Astrocyte of the cerebellum (primary cell): ENCODE data around the gene FZD8.

Experiments used
- DNase-seq: peaks from one replicate; pipeline ENCODE4 v3.0.0-alpha.2; 2011; ENCODE audit warnings: low read depth
- H3K4me3 ChIP-seq: 2 replicates; pipeline ENCODE4 v1.5.1; 2011; ENCODE audit warnings: mild to moderate bottlenecking, low read depth, low read length, moderate library complexity
- CTCF ChIP-seq: IDR thresholded peaks from 2 replicates; pipeline ENCODE4 v1.5.1; 2012; ENCODE audit warnings: low read length, low read depth, moderate library complexity, mild to moderate bottlenecking; ENCODE audit errors: missing control alignments
- in situ Hi-C: cut with HindIII; loops from 2 replicates; pipeline ENCODE4 v1.10.0; 2017; ENCODE audit warnings: low sequenced_read_pairs

The FZD8 gene

GRCh38 chr10:35598379-35598778 lies 43.7 kb downstream of the FZD8 start:
- no peak for DNase-seq
- H3K4me3 ChIP-seq: no peak overlapping the region
- TF ChIP-seq CTCF: peak; percentile 64
- in situ Hi-C loops: no loop called here

- in situ Hi-C loops: no loop called here
- no peak overlapping the region for H3K4me3 ChIP-seq
- DNase-seq: no peak
- no peak for TF ChIP-seq CTCF
These were observed 47.0 kb downstream of the FZD8 start for GRCh38 chr10:35595106-35595505.

GRCh38 chr10:35594115-35595079 lies 47.7 kb downstream of the FZD8 start:
- no peak overlapping the region for H3K4me3 ChIP-seq
- no peak for TF ChIP-seq CTCF
- no peak for DNase-seq
- in situ Hi-C loops: no loop called here

DNA sequence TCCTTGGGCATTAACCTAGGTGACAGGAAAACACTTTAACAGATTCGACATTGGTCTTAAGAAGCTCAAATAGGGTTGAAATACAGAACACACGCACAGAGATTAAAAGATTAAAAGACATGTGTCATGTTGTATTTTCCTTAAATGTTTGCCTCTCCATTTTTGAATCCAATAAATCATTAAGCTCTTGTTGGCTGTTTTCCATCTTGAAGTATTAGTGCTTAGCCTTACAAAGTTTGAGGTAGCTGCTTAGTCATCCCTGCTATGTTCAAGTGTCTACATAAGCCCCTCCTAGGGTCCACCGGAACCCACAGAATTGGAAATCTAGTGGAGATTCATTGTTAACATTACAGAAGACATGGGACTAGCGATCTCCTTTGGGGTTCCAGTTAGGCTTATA lies 49.7 kb downstream of the FZD8 start:
- DNase-seq: no peak
- no peak for TF ChIP-seq CTCF
- no peak overlapping the region for H3K4me3 ChIP-seq
- in situ Hi-C loops: no loop called here

DNA sequence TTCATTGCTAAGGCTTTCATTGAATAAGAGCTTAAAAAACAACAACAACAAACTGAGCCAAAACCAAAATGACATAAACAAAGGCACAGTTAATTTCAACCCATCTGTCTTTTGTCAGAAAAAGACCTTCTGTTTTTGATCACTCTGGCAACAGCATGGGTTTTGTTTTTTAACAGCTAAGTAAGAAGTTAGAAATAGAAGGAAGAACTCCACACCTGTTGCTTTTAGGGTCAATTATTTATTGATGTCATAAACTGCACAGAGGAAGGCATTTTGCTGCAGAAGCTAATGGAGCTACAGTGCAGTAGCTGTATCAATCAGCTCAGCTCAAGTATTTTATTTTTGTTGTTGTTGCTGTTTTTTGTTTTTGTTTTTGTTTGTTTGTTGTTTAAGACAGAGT lies 53.3 kb downstream of the FZD8 start:
- no peak overlapping the region for H3K4me3 ChIP-seq
- no peak for TF ChIP-seq CTCF
- DNase-seq: no peak
- in situ Hi-C loops: no loop called here
